Measurements from ENCODE around the gene PKNOX2. TPM values are rescaled to one million over a fixed set of nuclear protein-coding genes. Genes with fewer than 3 reads are reported as not detected.

The PKNOX2 gene
- total and polyA plus RNA-seq, 2 donors = 4.7 to 6.5 TPM

GRCh38 chr11:125173027-125173426 lies 8.5 kb downstream of the PKNOX2 start:
- Histone ChIP-seq H3K36me3 (ENCODE audit: insufficient read depth) (no peaks in the 10 kb centered on the region), H3K4me3 (ENCODE audit: low read depth, low read length) (no peak overlapping the region), H3K27ac (ENCODE audit: low read depth) (no peak overlapping the region), H3K4me1 (ENCODE audit: insufficient read depth) (no peaks in the 10 kb centered on the region)
- WGBS = 69% methylated on average over 1 of the region's 1 CpG
- DNase-seq (ENCODE audit: extremely low spot score) = no peak

- no peaks in the 10 kb centered on the region for H3K36me3 ChIP-seq (ENCODE audit: insufficient read depth)
- 77% methylated on average over 8 of the region's 8 CpGs for WGBS
- no peak overlapping the region for H3K4me3 ChIP-seq (ENCODE audit: low read depth, low read length)
- no peak overlapping the region for H3K27ac ChIP-seq (ENCODE audit: low read depth)
- no peaks in the 10 kb centered on the region for H3K4me1 ChIP-seq (ENCODE audit: insufficient read depth)
- DNase-seq (ENCODE audit: extremely low spot score) = no peak
Measured at GRCh38 chr11:125173556-125173955, 9.0 kb downstream of the PKNOX2 start.

DNA sequence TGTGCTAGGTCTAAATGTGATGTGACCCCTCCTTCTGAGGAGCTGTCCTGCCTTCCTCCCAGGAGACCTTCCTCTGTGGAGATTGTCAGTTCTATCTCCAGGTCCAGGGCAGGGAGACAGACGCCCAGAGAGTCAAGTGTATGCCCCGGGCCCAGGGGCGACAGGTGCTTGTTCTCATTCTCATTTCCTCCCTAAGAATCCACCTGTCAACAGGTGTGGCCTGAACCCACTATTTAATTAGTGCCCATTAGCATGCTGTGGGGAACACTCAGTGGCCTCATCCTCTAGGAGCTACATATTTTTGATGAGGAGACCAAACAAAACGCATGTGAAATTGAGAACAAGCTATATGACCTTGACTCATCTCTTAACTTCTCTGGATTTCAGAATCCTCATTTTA lies 9.5 kb downstream of the PKNOX2 start:
- no peaks in the 10 kb centered on the region for H3K4me1 ChIP-seq (ENCODE audit: insufficient read depth)
- no peaks in the 10 kb centered on the region for H3K36me3 ChIP-seq (ENCODE audit: insufficient read depth)
- WGBS = 82% methylated on average over 4 of the region's 4 CpGs
- DNase-seq (ENCODE audit: extremely low spot score) = no peak
- H3K4me3 ChIP-seq (ENCODE audit: low read depth, low read length) = no peak overlapping the region
- H3K27ac ChIP-seq (ENCODE audit: low read depth) = no peak overlapping the region

DNA sequence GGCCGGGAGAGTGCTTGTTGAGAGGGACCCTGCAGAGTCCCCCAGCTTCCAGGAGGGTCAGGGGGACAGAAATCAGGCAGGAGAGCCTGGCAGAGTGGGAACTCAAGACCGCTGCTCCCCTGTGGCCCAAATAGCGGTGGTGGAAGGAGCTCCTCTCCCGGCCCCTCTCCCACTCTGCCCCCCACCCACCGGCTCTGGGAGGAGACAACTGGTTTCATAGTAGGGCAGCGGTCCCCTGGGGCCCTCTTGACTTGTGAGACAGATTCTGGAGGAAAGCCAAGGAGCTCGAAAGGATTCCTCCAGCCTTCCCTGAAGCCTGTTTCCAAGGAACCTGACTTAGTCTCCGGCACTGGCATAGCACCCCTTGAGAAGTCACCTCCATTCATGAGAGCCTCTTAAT lies 10.1 kb downstream of the PKNOX2 start:
- WGBS = 82% methylated on average over 8 of the region's 8 CpGs
- no peak overlapping the region for H3K4me3 ChIP-seq (ENCODE audit: low read depth, low read length)
- no peaks in the 10 kb centered on the region for H3K36me3 ChIP-seq (ENCODE audit: insufficient read depth)
- DNase-seq (ENCODE audit: extremely low spot score) = no peak
- no peak overlapping the region for H3K27ac ChIP-seq (ENCODE audit: low read depth)
- no peaks in the 10 kb centered on the region for H3K4me1 ChIP-seq (ENCODE audit: insufficient read depth)

DNA sequence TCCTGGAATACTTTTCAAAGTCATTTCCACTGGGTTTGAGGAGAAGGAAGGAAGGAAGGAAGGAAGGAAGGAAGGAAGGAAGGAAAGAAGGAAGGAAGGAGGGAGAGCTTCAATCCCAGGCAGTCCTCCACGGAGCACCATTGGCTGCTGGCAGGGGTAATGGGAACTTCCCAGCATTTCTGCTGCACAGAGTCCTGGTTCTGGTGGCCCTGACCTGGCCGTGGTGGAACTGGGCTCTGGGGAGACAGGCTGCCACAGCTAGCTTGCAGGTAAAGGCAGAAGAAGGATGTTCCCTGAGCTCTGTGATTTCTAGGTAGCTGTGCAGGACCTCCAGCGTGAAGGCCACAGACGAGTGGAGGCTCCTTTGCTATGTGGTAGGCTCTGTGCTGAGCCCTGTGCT lies 10.6 kb downstream of the PKNOX2 start:
- 92% methylated on average over 4 of the region's 4 CpGs for WGBS
- no peaks in the 10 kb centered on the region for H3K36me3 ChIP-seq (ENCODE audit: insufficient read depth)
- no peak overlapping the region for H3K27ac ChIP-seq (ENCODE audit: low read depth)
- no peak for DNase-seq (ENCODE audit: extremely low spot score)
- no peaks in the 10 kb centered on the region for H3K4me1 ChIP-seq (ENCODE audit: insufficient read depth)
- H3K4me3 ChIP-seq (ENCODE audit: low read depth, low read length) = no peak overlapping the region

DNA sequence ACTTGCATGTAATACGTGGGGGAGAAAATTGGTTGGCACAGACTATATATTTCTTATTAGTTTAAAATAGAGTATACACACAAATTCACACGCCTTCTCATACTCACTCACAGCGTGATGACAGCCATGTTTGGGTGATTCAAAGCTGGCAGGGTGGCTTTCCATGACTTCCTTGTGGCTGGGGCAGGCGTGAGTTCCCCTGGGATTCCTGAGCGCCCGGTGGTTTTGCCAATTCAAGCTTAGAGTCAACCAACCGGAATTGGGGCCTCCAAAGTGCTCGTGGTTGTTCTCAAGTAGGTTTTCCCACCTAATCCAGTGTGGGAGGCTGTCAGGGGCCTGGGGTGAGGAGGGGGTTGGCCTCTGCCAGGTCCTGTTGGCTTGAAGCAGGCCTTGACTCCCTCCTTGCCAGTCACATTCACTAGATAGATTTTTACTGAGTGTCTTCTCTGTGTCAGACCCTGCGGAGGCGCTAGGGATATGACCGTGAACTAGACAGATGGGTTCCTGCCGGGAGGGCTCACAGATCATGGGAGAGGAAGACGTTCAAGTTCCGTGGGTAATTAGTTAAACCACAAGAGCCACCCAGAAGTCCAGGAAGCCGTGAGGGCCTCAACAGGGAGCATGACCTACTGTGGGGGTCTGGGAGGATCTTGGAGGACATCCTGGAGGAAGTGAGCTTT lies 11.5 kb downstream of the PKNOX2 start:
- H3K4me3 ChIP-seq (ENCODE audit: low read depth, low read length) = no peak overlapping the region
- H3K36me3 ChIP-seq (ENCODE audit: insufficient read depth) = no peaks in the 10 kb centered on the region
- no peak for DNase-seq (ENCODE audit: extremely low spot score)
- H3K4me1 ChIP-seq (ENCODE audit: insufficient read depth) = peaks cover 1% of the 10 kb centered on the region
- H3K27ac ChIP-seq (ENCODE audit: low read depth) = no peak overlapping the region
- WGBS = 83% methylated on average over 15 of the region's 15 CpGs

GRCh38 chr11:125176866-125177265 lies 12.3 kb downstream of the PKNOX2 start:
- peaks cover 1% of the 10 kb centered on the region for H3K4me1 ChIP-seq (ENCODE audit: insufficient read depth)
- 73% methylated on average over 5 of the region's 5 CpGs for WGBS
- DNase-seq (ENCODE audit: extremely low spot score) = no peak
- no peak overlapping the region for H3K27ac ChIP-seq (ENCODE audit: low read depth)
- H3K4me3 ChIP-seq (ENCODE audit: low read depth, low read length) = no peak overlapping the region
- no peaks in the 10 kb centered on the region for H3K36me3 ChIP-seq (ENCODE audit: insufficient read depth)

GRCh38 chr11:125177543-125177942 lies 13.0 kb downstream of the PKNOX2 start:
- Histone ChIP-seq H3K4me3 (ENCODE audit: low read depth, low read length) (no peak overlapping the region), H3K36me3 (ENCODE audit: insufficient read depth) (no peaks in the 10 kb centered on the region), H3K27ac (ENCODE audit: low read depth) (no peak overlapping the region), H3K4me1 (ENCODE audit: insufficient read depth) (peaks cover 1% of the 10 kb centered on the region)
- DNase-seq (ENCODE audit: extremely low spot score) = no peak
- 91% methylated on average over 3 of the region's 3 CpGs for WGBS

DNA sequence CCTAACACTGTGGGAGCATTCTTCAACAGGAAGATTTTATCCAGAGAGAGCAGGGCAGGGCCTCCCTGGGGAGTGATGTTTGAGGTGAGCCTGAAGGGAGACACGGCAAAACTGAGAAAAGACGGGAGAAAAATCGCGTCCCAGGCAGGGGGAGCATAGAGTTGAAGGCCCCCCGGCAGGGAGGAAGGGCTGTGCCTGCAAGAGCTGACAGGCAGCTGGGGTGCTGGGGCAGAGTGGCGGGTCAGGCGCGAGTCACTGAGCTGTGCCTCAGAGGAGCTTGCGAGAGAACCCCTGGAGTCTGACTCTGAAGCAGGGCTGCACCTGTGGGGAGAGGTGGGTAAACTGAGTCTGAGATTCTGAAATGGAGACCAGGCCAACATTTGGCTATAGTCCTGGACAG lies 14.8 kb downstream of the PKNOX2 start:
- DNase-seq (ENCODE audit: extremely low spot score) = no peak
- WGBS = 77% methylated on average over 9 of the region's 9 CpGs
- peaks cover 1% of the 10 kb centered on the region for H3K4me1 ChIP-seq (ENCODE audit: insufficient read depth)
- no peak overlapping the region for H3K4me3 ChIP-seq (ENCODE audit: low read depth, low read length)
- H3K27ac ChIP-seq (ENCODE audit: low read depth) = no peak overlapping the region
- no peaks in the 10 kb centered on the region for H3K36me3 ChIP-seq (ENCODE audit: insufficient read depth)

DNA sequence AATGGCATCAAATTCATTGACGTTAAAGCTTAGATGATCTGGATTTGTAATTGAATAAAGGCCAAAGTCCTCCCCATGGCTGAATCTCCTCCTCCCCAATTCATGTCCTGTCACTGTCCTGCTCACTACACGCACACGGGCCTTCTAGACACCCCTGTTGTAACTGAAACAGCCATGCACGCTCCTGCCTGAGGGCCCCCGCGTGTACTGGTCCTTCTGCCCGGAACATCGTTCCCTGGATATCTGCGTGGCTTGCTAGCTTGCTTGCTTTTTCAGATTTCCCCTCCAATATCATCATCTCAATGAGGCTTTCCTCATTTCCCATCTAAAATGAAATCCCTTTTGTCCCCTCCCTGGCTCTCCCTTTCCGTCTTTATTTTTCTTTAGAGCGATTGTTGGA lies 15.3 kb downstream of the PKNOX2 start:
- Histone ChIP-seq H3K4me1 (ENCODE audit: insufficient read depth) (peaks cover 1% of the 10 kb centered on the region), H3K36me3 (ENCODE audit: insufficient read depth) (no peaks in the 10 kb centered on the region), H3K27ac (ENCODE audit: low read depth) (no peak overlapping the region), H3K4me3 (ENCODE audit: low read depth, low read length) (no peak overlapping the region)
- WGBS = 67% methylated on average over 11 of the region's 11 CpGs
- DNase-seq (ENCODE audit: extremely low spot score) = no peak

GRCh38 chr11:125180413-125181305 lies 16.1 kb downstream of the PKNOX2 start:
- no peak for DNase-seq (ENCODE audit: extremely low spot score)
- WGBS = 59% methylated on average over 6 of the region's 6 CpGs

DNA sequence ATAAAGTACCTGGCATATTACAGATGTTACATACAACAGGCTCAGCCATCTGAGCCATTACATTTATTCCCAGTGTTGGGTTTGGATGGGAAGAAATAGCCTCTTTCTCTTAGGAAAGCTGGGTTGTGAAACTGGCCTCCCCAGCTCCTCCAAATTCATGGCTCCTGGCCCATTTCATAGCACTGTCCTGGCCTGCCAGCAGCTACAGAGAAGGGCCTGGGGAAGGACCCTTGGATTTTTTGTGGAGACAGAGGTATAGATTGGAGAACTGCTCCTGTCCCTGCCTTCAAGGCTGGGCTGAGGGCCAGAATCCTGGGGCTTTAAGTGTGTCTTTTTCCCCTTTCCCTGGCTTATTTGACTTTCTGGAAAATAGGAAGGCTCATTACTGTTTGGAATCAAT lies 18.0 kb downstream of the PKNOX2 start:
- no peak overlapping the region for H3K4me3 ChIP-seq (ENCODE audit: low read depth, low read length)
- no peaks in the 10 kb centered on the region for H3K36me3 ChIP-seq (ENCODE audit: insufficient read depth)
- H3K27ac ChIP-seq (ENCODE audit: low read depth) = no peak overlapping the region
- H3K4me1 ChIP-seq (ENCODE audit: insufficient read depth) = peaks cover 1% of the 10 kb centered on the region
- no peak for DNase-seq (ENCODE audit: extremely low spot score)

More at GRCh38 chr11:125180413-125181305, 16.1 kb downstream of the PKNOX2 start:
- H3K27ac ChIP-seq (ENCODE audit: low read depth) = no peak overlapping the region
- no peaks in the 10 kb centered on the region for H3K36me3 ChIP-seq (ENCODE audit: insufficient read depth)
- peaks cover 1% of the 10 kb centered on the region for H3K4me1 ChIP-seq (ENCODE audit: insufficient read depth)
- no peak overlapping the region for H3K4me3 ChIP-seq (ENCODE audit: low read depth, low read length)

DNA sequence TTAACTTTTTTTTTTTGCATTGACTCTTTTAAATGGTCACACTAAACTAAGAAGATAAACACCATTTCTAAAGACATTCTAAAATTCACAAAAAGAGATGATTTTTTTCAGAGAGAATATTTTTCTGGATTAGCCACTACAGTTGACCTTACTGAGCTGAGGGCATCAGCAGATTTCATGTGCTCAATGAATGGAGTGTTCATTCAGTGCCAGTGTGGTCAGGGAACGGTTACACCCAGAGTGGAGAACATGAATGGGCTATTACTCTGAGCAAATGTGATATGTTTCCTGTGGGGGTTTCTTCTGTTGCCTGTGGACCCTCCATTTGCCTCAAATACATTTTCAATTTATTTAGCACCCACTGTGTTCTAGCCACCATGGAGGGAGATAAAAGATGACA lies 19.1 kb downstream of the PKNOX2 start:
- no peaks in the 10 kb centered on the region for H3K36me3 ChIP-seq (ENCODE audit: insufficient read depth)
- peaks cover 1% of the 10 kb centered on the region for H3K4me1 ChIP-seq (ENCODE audit: insufficient read depth)
- no peak overlapping the region for H3K4me3 ChIP-seq (ENCODE audit: low read depth, low read length)
- DNase-seq (ENCODE audit: extremely low spot score) = no peak
- no peak overlapping the region for H3K27ac ChIP-seq (ENCODE audit: low read depth)
- WGBS = 85% methylated on average over 1 of the region's 1 CpG

- Histone ChIP-seq H3K36me3 (ENCODE audit: insufficient read depth) (no peaks in the 10 kb centered on the region), H3K4me1 (ENCODE audit: insufficient read depth) (no peaks in the 10 kb centered on the region), H3K4me3 (ENCODE audit: low read depth, low read length) (no peak overlapping the region), H3K27ac (ENCODE audit: low read depth) (no peak overlapping the region)
- no peak for DNase-seq (ENCODE audit: extremely low spot score)
Measured at GRCh38 chr11:125188021-125188420, 23.5 kb downstream of the PKNOX2 start.
